Stimulated activated CD8-positive, alpha-beta memory T cell treated with anti-CD3 and anti-CD28 coated beads, Interleukin-7, amount 100 ng/mL, for 48 hours (primary cell): ENCODE results near the gene ABCC6.
"Not testable (repeated sequence)": the region's sequence is repeated elsewhere in the genome, so short reads cannot be mapped to it uniquely, and the experiment has no call there.

Source experiments
- DNase-seq, 2 donors: peaks; one replicate each; pipeline ENCODE4 v3.0.0-alpha.2; 2020; ENCODE audit warnings: low read depth in 1 of 2; ENCODE audit errors: extremely low read depth in 1 of 2

The ABCC6 gene

GRCh38 chr16:16118337-16118736 lies 105.0 kb downstream of the ABCC6 start:
- no peak for DNase-seq

- DNase-seq, result no peak
Observed at GRCh38 chr16:16116841-16117240, 106.5 kb downstream of the ABCC6 start.

GRCh38 chr16:16113076-16113475 lies 110.2 kb downstream of the ABCC6 start:
- DNase-seq, result no peak

GRCh38 chr16:16112450-16113053 lies 110.7 kb downstream of the ABCC6 start:
- DNase-seq, result no peak

GRCh38 chr16:16111639-16112038 lies 111.7 kb downstream of the ABCC6 start:
- DNase-seq, result no peak

- no peak for DNase-seq
Observed at GRCh38 chr16:16110111-16110490, 113.2 kb downstream of the ABCC6 start.

- no peak for DNase-seq
Observed at GRCh38 chr16:16109453-16110110, 113.7 kb downstream of the ABCC6 start.

GRCh38 chr16:16108759-16109158 lies 114.5 kb downstream of the ABCC6 start:
- no peak for DNase-seq

- no peak for DNase-seq
Observed at GRCh38 chr16:16107839-16108238, 115.5 kb downstream of the ABCC6 start.

GRCh38 chr16:16106466-16106865 lies 116.8 kb downstream of the ABCC6 start:
- DNase-seq, result no peak

GRCh38 chr16:16105646-16106045 lies 117.6 kb downstream of the ABCC6 start:
- DNase-seq, result no peak

GRCh38 chr16:16104804-16105141 lies 118.5 kb downstream of the ABCC6 start:
- not testable (repeated sequence) for DNase-seq

- not testable (repeated sequence) for DNase-seq
Observed at GRCh38 chr16:16104132-16104803, 119.0 kb downstream of the ABCC6 start.

- DNase-seq, result no peak
Observed at GRCh38 chr16:16102738-16103137, 120.6 kb downstream of the ABCC6 start.

- DNase-seq, result no peak
Observed at GRCh38 chr16:16101585-16101984, 121.7 kb downstream of the ABCC6 start.

GRCh38 chr16:16100631-16101030 lies 122.7 kb downstream of the ABCC6 start:
- DNase-seq, result no peak

GRCh38 chr16:16099320-16099719 lies 124.0 kb downstream of the ABCC6 start:
- no peak for DNase-seq
